Measurements from ENCODE around the gene KPNA5.

GRCh38 chr6:116676021-116676420 is 5.0 kb upstream of the KPNA5 start:
- TF ChIP-seq LEF1 (IDR thresholded peaks at IDR 0.05; ENCODE audit: borderline replicate concordance) (no peak), TARDBP (IDR thresholded peaks at IDR 0.05) (no peak), NFRKB (IDR thresholded peaks at IDR 0.05) (no peak)

Data from HEK293T (cell line).